Gastroesophageal sphincter (tissue), 4 donors: ENCODE measurements around the gene HDAC4. TPM values are rescaled to one million over a fixed set of nuclear protein-coding genes. Genes with fewer than 3 reads are reported as not detected.

Source experiments
- ATAC-seq: fragments of 150-250 bp; one replicate; pipeline ENCODE4 v1.9.1; 2016; ENCODE audit warnings: mild to moderate bottlenecking, moderate library complexity
- H3K27ac ChIP-seq, 4 donors: fragments of 200-600 bp; sonication (generic) in 3 of 4; 1 replicate in 3 of 4; 2 replicates in 1 of 4; pipeline ENCODE4 v1.5.1; 2016 to 2019
- H3K27me3 ChIP-seq: fragments of 200-600 bp; sonication (generic); one replicate; pipeline ENCODE4 v1.5.1; 2019
- H3K36me3 ChIP-seq, 2 donors: fragments of 200-600 bp; sonication (generic); one replicate each; pipeline ENCODE4 v1.5.1; 2019; ENCODE audit warnings: control low read depth in 1 of 2
- H3K4me1 ChIP-seq, 3 donors: fragments of 200-600 bp; sonication (generic); 1 replicate in 2 of 3; 2 replicates in 1 of 3; pipeline ENCODE4 v1.5.1; 2016 to 2019; ENCODE audit warnings: control low read depth in 2 of 3
- H3K4me3 ChIP-seq, 2 donors: fragments of 200-600 bp; sonication (generic); one replicate each; pipeline ENCODE4 v1.5.1; 2019; ENCODE audit warnings: mild to moderate bottlenecking in 1 of 2, moderate library complexity in 1 of 2
- H3K9me3 ChIP-seq, 3 donors: fragments of 200-600 bp; sonication (generic); one replicate each; pipeline ENCODE4 v1.5.1; 2017 to 2019; ENCODE audit warnings: control low read depth in 2 of 3
- CTCF ChIP-seq, 4 experiments: fragments of 200-600 bp in 2 of 4; fragments of 450-650 bp in 2 of 4; sonication (generic) in 1 of 4; IDR thresholded peaks; one replicate each; pipeline ENCODE4 v1.5.1; 2017 to 2019; ENCODE audit warnings: antibody characterized with exemption in 4 of 4, mild to moderate bottlenecking in 2 of 4, moderate library complexity in 2 of 4
- EP300 ChIP-seq: sonication (generic); formaldehyde crosslinking; IDR thresholded peaks from one replicate; pipeline ENCODE4 v1.6.1; 2017; ENCODE audit warnings: antibody characterized with exemption, mild to moderate bottlenecking
- POLR2A ChIP-seq, 2 donors: fragments of 450-650 bp; IDR thresholded peaks; one replicate each; pipeline ENCODE4 v1.6.1; 2017; ENCODE audit warnings: antibody characterized with exemption in 2 of 2, mild to moderate bottlenecking in 2 of 2, moderate library complexity in 1 of 2
- POLR2AphosphoS5 ChIP-seq: sonication (generic); formaldehyde crosslinking; IDR thresholded peaks from one replicate; pipeline ENCODE4 v1.6.1; 2017; ENCODE audit warnings: antibody characterized with exemption
- WGBS, 2 donors: methylation state at CpG; one replicate each; pipeline ENCODE4 v1.1.5; 2018; ENCODE audit warnings: low coverage in 1 of 2; 5-methylcytosine and 5-hydroxymethylcytosine counted together
- total RNA-seq, 4 donors: library from RNA; depleted of rRNA; stranded (reverse); fragments of >200 nt; gene quantifications; one replicate each; pipeline ENCODE4 v1.1.0, GENCODE V29; 2016

The HDAC4 gene
- total RNA-seq, 4 donors from 2014 or later: 41.3 to 104 (median 85.8) TPM

- peaks cover 0 to 81% of the 10 kb centered on the region in 2 donors for H3K36me3 ChIP-seq
- H3K4me3 ChIP-seq: no peak overlapping the region
- H3K27ac ChIP-seq: peak overlapping the region in 1 of 4 donors; percentile 63
- no peaks in the 10 kb centered on the region for H3K4me1 ChIP-seq
- no peaks in the 10 kb centered on the region for H3K9me3 ChIP-seq
- no peaks in the 10 kb centered on the region for H3K27me3 ChIP-seq
- TF ChIP-seq POLR2AphosphoS5 (no peak), POLR2A (IDR thresholded peaks at IDR 0.05) (no peak), CTCF (IDR thresholded peaks at IDR 0.05) (no peak), EP300 (no peak)
- ATAC-seq: no peak
- 83% methylated on average over 9 of the region's 14 CpGs; no CpG with 5 or more reads in 1 of the 2 donors for WGBS, 2 donors
Measured at GRCh38 chr2:239082425-239082824, 318.4 kb downstream of the HDAC4 start.

- peak overlapping the region in 1 of 4 donors; percentile 63 for H3K27ac ChIP-seq
- TF ChIP-seq POLR2AphosphoS5: no peak
- no peak overlapping the region for H3K4me3 ChIP-seq
- peaks cover 0 to 81% of the 10 kb centered on the region in 2 donors for H3K36me3 ChIP-seq
- no peak for ATAC-seq
- H3K27me3 ChIP-seq: no peaks in the 10 kb centered on the region
- H3K4me1 ChIP-seq: no peaks in the 10 kb centered on the region
- WGBS, 2 donors: no CpG with 5 or more reads among the region's 18 CpGs
- no peaks in the 10 kb centered on the region for H3K9me3 ChIP-seq
Measured at GRCh38 chr2:239081622-239082021, 319.2 kb downstream of the HDAC4 start.

- WGBS, 2 donors: 100% methylated on average over 1 of the region's 19 CpGs; no CpG with 5 or more reads in 1 of the 2 donors
Measured at GRCh38 chr2:239081046-239081445, 319.8 kb downstream of the HDAC4 start.

GRCh38 chr2:239079671-239080294 is 321.0 kb downstream of the HDAC4 start:
- Histone ChIP-seq H3K27me3 (no peaks in the 10 kb centered on the region), H3K36me3 (peaks cover 0 to 97% of the 10 kb centered on the region in 2 donors), H3K4me1 (peaks cover 0 to 9% (median 0%) of the 10 kb centered on the region in 3 donors), H3K4me3 (no peak overlapping the region), H3K9me3 (no peaks in the 10 kb centered on the region), H3K27ac (no peak overlapping the region)
- ATAC-seq: no peak
- 77 to 81% methylated on average over 9 to 15 of the region's 16 CpGs for WGBS, 2 donors
- no peak for TF ChIP-seq POLR2A (IDR thresholded peaks at IDR 0.05)
- no peak for TF ChIP-seq POLR2AphosphoS5
- TF ChIP-seq EP300: no peak
- TF ChIP-seq CTCF (IDR thresholded peaks at IDR 0.05): no peak

More at GRCh38 chr2:239081046-239081445, 319.8 kb downstream of the HDAC4 start:
- Histone ChIP-seq H3K4me3 (no peak overlapping the region), H3K4me1 (peaks cover 0 to 5% (median 0%) of the 10 kb centered on the region in 3 donors), H3K9me3 (no peaks in the 10 kb centered on the region), H3K27me3 (no peaks in the 10 kb centered on the region), H3K36me3 (peaks cover 0 to 84% of the 10 kb centered on the region in 2 donors), H3K27ac (peak overlapping the region in 1 of 4 donors; percentile 63)
- no peak for TF ChIP-seq CTCF (IDR thresholded peaks at IDR 0.05)
- TF ChIP-seq POLR2AphosphoS5: no peak
- TF ChIP-seq EP300: no peak
- no peak for TF ChIP-seq POLR2A (IDR thresholded peaks at IDR 0.05)
- ATAC-seq: no peak

GRCh38 chr2:239078128-239078924 is 322.5 kb downstream of the HDAC4 start:
- 73 to 91% methylated on average over 4 to 6 of the region's 25 CpGs for WGBS, 2 donors
- no peaks in the 10 kb centered on the region for H3K9me3 ChIP-seq
- no peak overlapping the region for H3K4me3 ChIP-seq
- no peak overlapping the region for H3K27ac ChIP-seq
- H3K36me3 ChIP-seq: peaks cover 0 to 100% of the 10 kb centered on the region in 2 donors
- H3K4me1 ChIP-seq: peaks cover 0 to 9% (median 0%) of the 10 kb centered on the region in 3 donors
- no peak for ATAC-seq
- no peaks in the 10 kb centered on the region for H3K27me3 ChIP-seq
- no peak for TF ChIP-seq POLR2AphosphoS5
- no peak for TF ChIP-seq POLR2A (IDR thresholded peaks at IDR 0.05)
- no peak for TF ChIP-seq CTCF (IDR thresholded peaks at IDR 0.05)
- TF ChIP-seq EP300: no peak
